Osteoblast (primary cell): ENCODE results near the gene PDE8B. TPM values are rescaled to one million over a fixed set of nuclear protein-coding genes. Genes with fewer than 3 reads are reported as not detected.

Experiments
- DNase-seq: peaks from one replicate; pipeline ENCODE4 v3.0.0; 2011; ENCODE audit warnings: low spot score, mixed read lengths; ENCODE audit not compliant: insufficient read length; ENCODE audit errors: missing footprints
- H2AFZ ChIP-seq: 2 replicates; pipeline ENCODE4 v1.6.0; 2011; ENCODE audit warnings: mild to moderate bottlenecking, low read length
- H3K27ac ChIP-seq: 2 replicates; pipeline ENCODE4 v1.5.1; 2011; ENCODE audit warnings: mild to moderate bottlenecking, low read depth, low read length, moderate library complexity
- H3K27me3 ChIP-seq: 2 replicates; pipeline ENCODE4 v1.6.0; 2012; ENCODE audit warnings: mild to moderate bottlenecking, control low read depth, inconsistent platforms, low read length, moderate library complexity; ENCODE audit not compliant: insufficient read depth
- H3K36me3 ChIP-seq: 2 replicates; pipeline ENCODE4 v1.5.1; 2011; ENCODE audit warnings: mild to moderate bottlenecking, low read length, control low read depth, moderate library complexity; ENCODE audit not compliant: insufficient read depth
- H3K4me1 ChIP-seq: 2 replicates; pipeline ENCODE4 v1.5.1; 2011; ENCODE audit warnings: mild to moderate bottlenecking, low read length, control low read depth, moderate library complexity; ENCODE audit not compliant: insufficient read depth
- H3K4me2 ChIP-seq: 2 replicates; pipeline ENCODE4 v1.6.0; 2011; ENCODE audit warnings: mild to moderate bottlenecking, low read length; ENCODE audit not compliant: insufficient read depth
- H3K4me3 ChIP-seq: fragments of 200-600 bp; sonication (generic); 3 replicates; pipeline ENCODE4 v1.5.1; 2012; ENCODE audit warnings: mild to moderate bottlenecking, low read length, inconsistent platforms; ENCODE audit not compliant: insufficient read depth
- H3K79me2 ChIP-seq: 2 replicates; pipeline ENCODE4 v1.6.0; 2012; ENCODE audit warnings: mild to moderate bottlenecking, low read length, control low read depth, inconsistent platforms; ENCODE audit not compliant: insufficient read depth
- H3K9me3 ChIP-seq: 2 replicates; pipeline ENCODE4 v1.5.1; 2011; ENCODE audit warnings: low read depth, low read length, control low read depth
- H4K20me1 ChIP-seq: 2 replicates; pipeline ENCODE4 v1.6.0; 2012; ENCODE audit warnings: mild to moderate bottlenecking, low read length, control low read depth; ENCODE audit not compliant: insufficient read depth
- total RNA-seq: library from RNA; depleted of rRNA; stranded (reverse); fragments of >200 nt; gene quantifications from 2 replicates; pipeline ENCODE4 v1.2.3, GENCODE V29; 2012
- TF ChIP-seq, protein P1 (sequence below): IDR thresholded peaks from 2 replicates; pipeline ENCODE4 v1.5.1; 2011; ENCODE audit warnings: mild to moderate bottlenecking, low read depth, low read length, moderate library complexity; ENCODE audit errors: extremely low read depth

The PDE8B gene
- total RNA-seq, 1 donor, result under 0.01 TPM

DNA sequence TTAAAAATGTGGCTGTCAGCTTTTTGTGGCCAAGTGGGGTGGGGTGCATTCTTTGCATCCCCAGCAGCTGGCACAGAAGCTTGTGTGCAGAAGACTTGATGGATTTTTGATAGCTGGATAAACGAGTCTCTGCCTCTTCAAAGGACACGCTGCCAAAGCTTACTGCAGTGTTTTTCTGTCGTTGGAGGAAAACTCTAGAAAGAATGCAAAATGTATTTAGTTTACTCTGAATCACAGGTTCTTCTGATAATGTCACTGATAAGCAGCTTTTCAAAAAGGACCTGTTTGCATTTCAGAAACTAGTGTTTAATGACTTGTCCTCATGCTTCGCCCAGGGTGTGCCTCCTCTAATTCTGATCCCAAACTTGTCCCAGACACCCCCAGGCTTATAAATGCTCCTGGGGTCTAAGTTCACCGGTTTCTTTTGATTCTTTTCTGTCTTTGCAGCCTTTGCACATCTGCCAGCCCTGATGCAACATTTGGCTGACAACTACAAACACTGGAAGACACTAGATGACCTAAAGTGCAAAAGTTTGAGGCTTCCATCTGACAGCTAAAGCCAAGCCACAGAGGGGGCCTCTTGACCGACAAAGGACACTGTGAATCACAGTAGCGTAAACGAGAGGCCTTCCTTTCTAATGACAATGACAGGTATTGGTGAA lies 215.6 kb downstream of the PDE8B start:
- H4K20me1 ChIP-seq, result no peaks in the 10 kb centered on the region
- no peak overlapping the region for H2AFZ ChIP-seq
- peaks cover 22% of the 10 kb centered on the region for H3K4me1 ChIP-seq
- TF ChIP-seq, protein P1, sequence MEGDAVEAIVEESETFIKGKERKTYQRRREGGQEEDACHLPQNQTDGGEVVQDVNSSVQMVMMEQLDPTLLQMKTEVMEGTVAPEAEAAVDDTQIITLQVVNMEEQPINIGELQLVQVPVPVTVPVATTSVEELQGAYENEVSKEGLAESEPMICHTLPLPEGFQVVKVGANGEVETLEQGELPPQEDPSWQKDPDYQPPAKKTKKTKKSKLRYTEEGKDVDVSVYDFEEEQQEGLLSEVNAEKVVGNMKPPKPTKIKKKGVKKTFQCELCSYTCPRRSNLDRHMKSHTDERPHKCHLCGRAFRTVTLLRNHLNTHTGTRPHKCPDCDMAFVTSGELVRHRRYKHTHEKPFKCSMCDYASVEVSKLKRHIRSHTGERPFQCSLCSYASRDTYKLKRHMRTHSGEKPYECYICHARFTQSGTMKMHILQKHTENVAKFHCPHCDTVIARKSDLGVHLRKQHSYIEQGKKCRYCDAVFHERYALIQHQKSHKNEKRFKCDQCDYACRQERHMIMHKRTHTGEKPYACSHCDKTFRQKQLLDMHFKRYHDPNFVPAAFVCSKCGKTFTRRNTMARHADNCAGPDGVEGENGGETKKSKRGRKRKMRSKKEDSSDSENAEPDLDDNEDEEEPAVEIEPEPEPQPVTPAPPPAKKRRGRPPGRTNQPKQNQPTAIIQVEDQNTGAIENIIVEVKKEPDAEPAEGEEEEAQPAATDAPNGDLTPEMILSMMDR, result no peak
- no peak for DNase-seq
- no peaks in the 10 kb centered on the region for H3K27me3 ChIP-seq
- H3K4me2 ChIP-seq, result no peak overlapping the region
- H3K79me2 ChIP-seq, result no peaks in the 10 kb centered on the region
- H3K9me3 ChIP-seq, result no peaks in the 10 kb centered on the region
- peaks cover 8% of the 10 kb centered on the region for H3K36me3 ChIP-seq
- no peak overlapping the region for H3K4me3 ChIP-seq
- H3K27ac ChIP-seq, result peak overlapping the region; percentile 3

DNA sequence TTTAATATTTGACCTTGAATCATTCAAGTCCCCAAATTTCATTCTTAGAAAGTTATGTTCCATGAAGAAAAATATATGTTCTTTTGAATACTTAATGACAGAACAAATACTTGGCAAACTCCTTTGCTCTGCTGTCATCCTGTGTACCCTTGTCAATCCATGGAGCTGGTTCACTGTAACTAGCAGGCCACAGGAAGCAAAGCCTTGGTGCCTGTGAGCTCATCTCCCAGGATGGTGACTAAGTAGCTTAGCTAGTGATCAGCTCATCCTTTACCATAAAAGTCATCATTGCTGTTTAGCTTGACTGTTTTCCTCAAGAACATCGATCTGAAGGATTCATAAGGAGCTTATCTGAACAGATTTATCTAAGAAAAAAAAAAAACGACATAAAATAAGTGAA lies 216.2 kb downstream of the PDE8B start:
- Histone ChIP-seq H3K27ac (peak overlapping the region; percentile 3), H3K9me3 (no peaks in the 10 kb centered on the region), H4K20me1 (no peaks in the 10 kb centered on the region), H2AFZ (no peak overlapping the region), H3K4me2 (no peak overlapping the region), H3K36me3 (peaks cover 8% of the 10 kb centered on the region), H3K4me1 (peaks cover 27% of the 10 kb centered on the region), H3K27me3 (no peaks in the 10 kb centered on the region), H3K79me2 (no peaks in the 10 kb centered on the region), H3K4me3 (no peak overlapping the region)
- no peak for DNase-seq
- TF ChIP-seq, protein P1, result no peak

DNA sequence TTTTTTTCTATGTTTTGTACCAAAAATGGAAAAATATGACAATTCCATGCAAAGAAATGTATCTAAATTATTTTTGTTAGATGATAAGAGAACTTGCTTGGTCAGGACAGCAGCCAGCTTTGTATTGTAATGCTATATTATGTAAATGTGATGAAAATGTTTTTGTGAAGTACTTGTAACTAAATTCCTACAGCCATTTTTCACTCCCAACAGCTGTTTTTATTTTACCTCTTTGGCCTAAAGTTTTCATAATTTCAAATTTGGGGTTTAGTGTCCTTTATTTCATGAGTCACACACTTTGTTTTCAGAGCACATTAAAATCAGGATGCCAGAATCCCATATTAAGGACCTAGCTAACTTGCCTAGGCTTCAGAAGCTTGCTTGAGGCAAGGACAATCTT lies 217.5 kb downstream of the PDE8B start:
- DNase-seq, result no peak

DNA sequence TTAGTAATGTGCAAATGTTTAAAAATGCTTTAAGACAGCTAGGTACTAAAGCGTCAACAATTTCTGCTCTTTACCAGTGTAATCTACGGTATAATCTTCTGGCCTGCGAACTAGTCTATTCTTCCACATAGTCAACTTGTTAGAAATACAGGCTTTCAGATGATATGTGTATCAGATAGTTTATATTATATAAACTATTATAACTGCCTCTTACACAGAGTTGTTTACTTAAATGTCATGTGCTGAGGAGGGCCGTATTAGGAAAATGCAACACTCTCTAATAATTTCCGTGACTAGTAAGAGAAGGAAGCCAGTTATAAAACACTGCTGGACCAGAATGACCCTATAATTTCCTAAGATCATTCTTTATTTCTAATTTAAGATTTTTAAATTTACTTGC lies 218.0 kb downstream of the PDE8B start:
- DNase-seq, result no peak

More for the DNA sequence above, 217.5 kb downstream of the PDE8B start:
- peaks cover 27% of the 10 kb centered on the region for H3K4me1 ChIP-seq
- H3K27me3 ChIP-seq, result no peaks in the 10 kb centered on the region
- peaks cover 9% of the 10 kb centered on the region for H3K36me3 ChIP-seq
- no peaks in the 10 kb centered on the region for H3K9me3 ChIP-seq
- TF ChIP-seq, protein P1, result no peak
- no peaks in the 10 kb centered on the region for H4K20me1 ChIP-seq
- no peak overlapping the region for H3K4me2 ChIP-seq
- no peak overlapping the region for H2AFZ ChIP-seq
- no peaks in the 10 kb centered on the region for H3K79me2 ChIP-seq
- no peak overlapping the region for H3K4me3 ChIP-seq
- H3K27ac ChIP-seq, result no peak overlapping the region

More for the DNA sequence above, 218.0 kb downstream of the PDE8B start:
- H3K36me3 ChIP-seq, result peaks cover 11% of the 10 kb centered on the region
- no peak overlapping the region for H2AFZ ChIP-seq
- H3K9me3 ChIP-seq, result no peaks in the 10 kb centered on the region
- H3K4me2 ChIP-seq, result no peak overlapping the region
- H3K27me3 ChIP-seq, result no peaks in the 10 kb centered on the region
- no peak overlapping the region for H3K27ac ChIP-seq
- no peaks in the 10 kb centered on the region for H4K20me1 ChIP-seq
- no peak overlapping the region for H3K4me3 ChIP-seq
- H3K4me1 ChIP-seq, result peaks cover 27% of the 10 kb centered on the region
- no peaks in the 10 kb centered on the region for H3K79me2 ChIP-seq
- TF ChIP-seq, protein P1, result no peak
